Smooth muscle cell (in vitro differentiated cells): ENCODE data around the gene ADPRHL1. TPM values are rescaled to one million over a fixed set of nuclear protein-coding genes. Genes with fewer than 3 reads are reported as not detected.

ENCODE experiments used
- DNase-seq: peaks from one replicate; lab custom pipeline; 2025; ENCODE audit not compliant: unreplicated experiment; lab: John Stamatoyannopoulos, UW
- H2AFZ ChIP-seq: fragments of 200-600 bp; sonication (generic); 2 replicates; pipeline ENCODE4 v1.6.0; 2016; ENCODE audit warnings: antibody characterized with exemption, low read depth, mild to moderate bottlenecking
- H3F3A ChIP-seq: fragments of 200-600 bp; sonication (generic); 2 replicates; pipeline ENCODE4 v1.6.0; 2017; ENCODE audit warnings: antibody characterized with exemption, low read depth
- H3K27ac ChIP-seq: fragments of 200-600 bp; sonication (generic); 2 replicates; pipeline ENCODE4 v1.5.1; 2016; ENCODE audit warnings: low read depth, mild to moderate bottlenecking
- H3K27me3 ChIP-seq: fragments of 200-600 bp; sonication (generic); 2 replicates; pipeline ENCODE4 v1.6.1; 2016; ENCODE audit warnings: low read depth, mild to moderate bottlenecking
- H3K36me3 ChIP-seq: fragments of 200-600 bp; sonication (generic); 2 replicates; pipeline ENCODE4 v1.5.1; 2016; ENCODE audit warnings: low read depth
- H3K4me1 ChIP-seq: fragments of 200-600 bp; sonication (generic); 2 replicates; pipeline ENCODE4 v1.5.1; 2016; ENCODE audit warnings: low read depth
- H3K4me2 ChIP-seq: fragments of 200-600 bp; sonication (generic); 2 replicates; pipeline ENCODE4 v1.6.0; 2016; ENCODE audit warnings: mild to moderate bottlenecking
- H3K4me3 ChIP-seq: fragments of 200-600 bp; sonication (generic); 2 replicates; pipeline ENCODE4 v1.5.1; 2016; ENCODE audit warnings: mild to moderate bottlenecking
- H3K79me2 ChIP-seq: fragments of 200-600 bp; sonication (generic); 2 replicates; pipeline ENCODE4 v1.6.0; 2016; ENCODE audit warnings: low read depth, mild to moderate bottlenecking
- H3K9ac ChIP-seq: fragments of 200-600 bp; sonication (generic); 2 replicates; pipeline ENCODE4 v1.6.0; 2016; ENCODE audit warnings: low read depth
- H3K9me3 ChIP-seq: fragments of 200-600 bp; sonication (generic); replicated peaks from 2 replicates; pipeline ENCODE4 v1.5.1; 2016; ENCODE audit warnings: low read depth
- H4K20me1 ChIP-seq: fragments of 200-600 bp; sonication (generic); 2 replicates; pipeline ENCODE4 v1.6.0; 2016; ENCODE audit warnings: low read depth
- CTCF ChIP-seq: fragments of 200-600 bp; sonication (generic); IDR thresholded peaks from 2 replicates; pipeline ENCODE4 v1.5.1; 2017; ENCODE audit warnings: borderline replicate concordance, mild to moderate bottlenecking, antibody characterized with exemption; ENCODE audit not compliant: insufficient read depth, poor library complexity, severe bottlenecking
- WGBS: methylation state at CpG from one replicate; pipeline ENCODE4 v1.1.7; 2016; ENCODE audit warnings: low lambda C conversion rate; 5-methylcytosine and 5-hydroxymethylcytosine counted together
- polyA plus RNA-seq: library from polyadenylated mRNA; unstranded; fragments of >200 nt; fragmentation: Nextera tagmentation; extraction: Ambion mirVana; gene quantifications from 2 replicates; pipeline ENCODE4 v1.2.1, GENCODE V29; 2016
- total RNA-seq: library from RNA; depleted of rRNA; stranded (reverse); fragments of >200 nt; gene quantifications from 2 replicates; pipeline ENCODE4 v1.2.3, GENCODE V29; 2014

ADPRHL1 gene
- total and polyA plus RNA-seq, 2 experiments from 2014 or later: 0.18 to 1.2 TPM

- H3K36me3 ChIP-seq: peaks cover 29% of the 10 kb centered on the region
- H3K27me3 ChIP-seq: no peaks in the 10 kb centered on the region
- H4K20me1 ChIP-seq: peaks cover 56% of the 10 kb centered on the region
- H3K4me3 ChIP-seq: no peak overlapping the region
- no peak overlapping the region for H3K27ac ChIP-seq
- H3K4me2 ChIP-seq: no peak overlapping the region
- H3F3A ChIP-seq: no peaks in the 10 kb centered on the region
- no peak overlapping the region for H2AFZ ChIP-seq
- H3K9ac ChIP-seq: no peak overlapping the region
- H3K9me3 ChIP-seq: no peaks in the 10 kb centered on the region
- no peak for DNase-seq
- 53% methylated on average over 4 of the region's 4 CpGs for WGBS
- H3K79me2 ChIP-seq: peaks cover 27% of the 10 kb centered on the region
- no peak for TF ChIP-seq CTCF
- H3K4me1 ChIP-seq: peaks cover 13% of the 10 kb centered on the region
Measured at GRCh38 chr13:113499936-113500335, 46.6 kb upstream of the ADPRHL1 start.

GRCh38 chr13:113498905-113499304, 45.6 kb upstream of the ADPRHL1 start:
- H3K9ac ChIP-seq: no peak overlapping the region
- no peak for DNase-seq
- H3K36me3 ChIP-seq: peaks cover 28% of the 10 kb centered on the region
- no peaks in the 10 kb centered on the region for H3F3A ChIP-seq
- H4K20me1 ChIP-seq: peaks cover 65% of the 10 kb centered on the region
- H3K9me3 ChIP-seq: no peaks in the 10 kb centered on the region
- 79% methylated on average over 6 of the region's 6 CpGs for WGBS
- peaks cover 37% of the 10 kb centered on the region for H3K79me2 ChIP-seq
- H3K27ac ChIP-seq: no peak overlapping the region
- no peak overlapping the region for H3K4me2 ChIP-seq
- H3K4me1 ChIP-seq: peaks cover 13% of the 10 kb centered on the region
- H3K4me3 ChIP-seq: no peak overlapping the region
- TF ChIP-seq CTCF: no peak
- H2AFZ ChIP-seq: no peak overlapping the region
- no peaks in the 10 kb centered on the region for H3K27me3 ChIP-seq

GRCh38 chr13:113497217-113497616, 43.9 kb upstream of the ADPRHL1 start:
- Histone ChIP-seq H3K4me2 (no peak overlapping the region), H3K4me3 (no peak overlapping the region), H3K36me3 (peaks cover 22% of the 10 kb centered on the region), H2AFZ (no peak overlapping the region), H3F3A (no peaks in the 10 kb centered on the region), H3K27me3 (no peaks in the 10 kb centered on the region), H3K9ac (no peak overlapping the region), H3K4me1 (peaks cover 23% of the 10 kb centered on the region), H3K27ac (no peak overlapping the region), H3K9me3 (no peaks in the 10 kb centered on the region), H3K79me2 (peaks cover 48% of the 10 kb centered on the region), H4K20me1 (peaks cover 77% of the 10 kb centered on the region)
- no peak for TF ChIP-seq CTCF
- WGBS: 0% methylated on average over 1 of the region's 1 CpG
- no peak for DNase-seq

- Histone ChIP-seq H3K9ac (no peak overlapping the region), H2AFZ (no peak overlapping the region), H3K27ac (no peak overlapping the region), H3K9me3 (no peaks in the 10 kb centered on the region), H3K36me3 (peaks cover 14% of the 10 kb centered on the region), H3K79me2 (peaks cover 61% of the 10 kb centered on the region), H3K4me2 (peak overlapping the region; percentile 45), H3K4me3 (peak overlapping the region; percentile 14), H3K4me1 (peaks cover 30% of the 10 kb centered on the region), H3K27me3 (no peaks in the 10 kb centered on the region), H3F3A (no peaks in the 10 kb centered on the region), H4K20me1 (peaks cover 80% of the 10 kb centered on the region)
- no peak for TF ChIP-seq CTCF
- WGBS: 41% methylated on average over 25 of the region's 26 CpGs
- DNase-seq: no peak
Measured at GRCh38 chr13:113495494-113496210, 42.4 kb upstream of the ADPRHL1 start.
